GM11168 (cell line): ENCODE measurements around the gene GIMD1.
"Not testable (repeated sequence)": the region's sequence is repeated elsewhere in the genome, so short reads cannot be mapped to it uniquely, and the experiment has no call there.

Source experiments
- in situ Hi-C: fragments of 300-500 bp; cut with MboI; formaldehyde crosslinking; loops from one replicate; pipeline ENCODE4 v1.12.0; 2022; ENCODE audit warnings: low sequenced_read_pairs; ENCODE audit not compliant: unreplicated experiment

GIMD1 gene

DNA sequence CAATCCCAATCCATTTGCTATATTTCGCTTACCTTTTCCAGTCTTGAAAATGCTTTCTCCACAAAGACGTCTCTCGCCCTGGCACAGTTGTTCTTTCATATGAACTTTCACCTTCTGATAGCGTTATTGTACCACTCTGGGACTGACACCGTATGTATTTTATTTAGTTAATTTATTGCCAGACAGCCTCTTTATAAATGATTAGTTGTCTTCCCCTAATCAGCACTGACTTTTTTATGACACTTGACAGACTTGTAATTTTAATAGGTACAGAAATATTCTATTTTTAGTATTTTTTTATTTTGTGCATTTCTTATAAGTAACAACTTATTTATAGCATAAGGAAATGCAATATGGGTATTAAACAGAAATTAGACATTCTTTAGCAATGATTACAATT, at the start of gene GIMD1:
GIMD1 (minus strand) TSS at position 101 of the 400 bp plus-strand sequence. CDS start 1,343 bp downstream, outside the sequence.
- in situ Hi-C loops, result loop anchor here (5.0 kb wide), 1 partner anchor 129 kb away; no protein-coding TSS in a partner anchor

DNA sequence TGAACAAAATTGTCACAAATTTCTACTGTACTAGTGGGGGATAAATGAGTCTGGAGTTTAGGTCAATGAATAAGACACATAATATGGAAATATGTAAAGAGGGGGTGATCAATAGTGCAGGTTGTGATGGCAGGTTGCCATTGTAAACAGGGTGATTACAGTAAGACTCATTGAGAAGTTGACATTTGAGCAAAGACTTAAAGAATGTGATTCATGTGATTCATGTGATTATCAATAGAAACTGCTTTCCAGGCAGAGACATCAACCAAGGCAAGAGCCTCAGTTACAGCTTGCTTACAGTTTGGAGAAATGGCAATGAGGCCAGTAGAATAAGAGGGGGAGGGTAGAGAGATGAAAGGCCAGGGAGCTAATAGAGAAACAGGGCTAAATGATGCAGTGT, 45.8 kb upstream of the GIMD1 start:
- in situ Hi-C loops, result no loop called here

DNA sequence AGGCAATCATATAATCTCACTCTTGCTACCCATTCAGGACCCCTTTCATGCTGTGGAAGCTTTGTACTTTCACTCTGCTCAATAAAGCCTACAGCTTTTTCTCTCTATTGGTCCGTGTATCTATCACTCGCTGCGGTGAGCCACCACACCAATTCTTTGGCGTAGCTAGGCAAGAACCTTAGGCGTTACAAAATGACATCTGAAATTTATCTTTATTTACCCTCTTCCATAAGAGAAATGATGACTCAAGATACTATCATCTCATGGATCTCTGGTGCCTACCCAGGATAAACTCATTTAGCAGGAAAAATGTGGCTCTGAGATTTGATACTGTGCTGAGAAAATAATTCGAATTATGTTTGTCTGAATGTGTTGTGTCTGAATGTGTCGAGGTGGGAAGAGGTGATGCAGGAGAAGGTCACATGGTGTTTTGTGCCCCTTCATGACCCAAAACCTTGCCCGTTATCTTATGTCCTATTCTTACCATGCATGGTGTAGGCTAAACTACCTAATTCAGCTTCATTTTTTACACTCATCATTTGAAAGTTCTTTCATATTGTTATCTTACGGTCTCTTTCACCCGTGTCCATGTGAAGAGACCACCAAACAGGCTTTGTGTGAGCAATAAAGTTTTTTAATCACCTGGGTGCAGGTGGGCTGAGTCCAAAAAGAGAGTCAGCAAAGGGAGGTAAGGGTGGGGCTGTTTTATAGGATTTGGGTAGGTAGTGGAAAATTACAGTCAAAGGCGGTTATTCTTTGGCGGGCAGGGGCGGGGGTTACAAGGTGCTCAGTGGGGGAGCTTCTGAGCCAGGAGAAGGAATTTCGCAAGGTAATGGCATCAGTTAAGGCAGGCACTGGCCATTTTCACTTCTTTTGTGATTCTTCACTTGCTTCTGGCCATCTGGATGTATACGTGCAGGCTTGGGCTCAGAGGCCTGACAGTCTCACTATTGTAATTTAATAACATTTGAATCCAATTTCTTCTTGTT, 41.6 kb upstream of the GIMD1 start:
- in situ Hi-C loops, result no loop called here

DNA sequence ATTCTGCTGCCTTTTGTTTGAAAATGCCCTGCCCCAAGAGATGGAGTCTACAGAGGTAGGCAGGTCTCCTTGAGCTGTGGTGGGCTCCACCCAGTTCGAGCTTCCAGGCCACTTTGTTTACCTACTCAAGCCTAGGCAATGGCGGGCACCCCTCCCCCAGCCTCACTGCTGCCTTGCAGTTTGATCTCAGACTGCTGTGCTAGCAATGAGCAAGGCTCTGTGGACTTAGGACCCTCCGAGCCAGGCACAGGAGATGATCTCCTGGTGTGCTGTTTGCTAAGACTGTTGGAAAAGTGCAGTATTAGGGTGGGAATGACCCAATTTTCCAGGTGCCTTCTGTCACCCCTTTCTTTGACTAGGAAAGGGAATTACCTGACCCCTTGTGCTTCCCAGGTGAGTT, 39.4 kb upstream of the GIMD1 start:
- in situ Hi-C loops, result not testable (repeated sequence)

DNA sequence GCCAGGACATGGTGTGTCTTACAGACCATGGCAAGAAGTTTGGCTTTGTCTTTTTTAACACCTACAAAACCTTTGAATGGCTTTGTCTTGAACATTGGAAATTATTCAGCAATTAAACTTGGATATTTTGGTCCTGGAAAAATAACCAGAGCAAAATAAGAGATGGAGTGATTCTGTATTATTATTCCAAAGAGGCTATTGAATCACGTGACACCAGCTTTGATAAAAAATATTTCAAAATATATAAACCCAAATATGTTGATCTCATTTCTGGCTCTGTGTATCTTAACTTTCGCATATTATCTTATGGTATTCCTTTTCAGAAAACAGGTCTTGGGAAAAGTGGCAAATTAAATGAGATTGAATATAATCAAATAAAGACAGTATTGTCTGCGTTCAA, 32.6 kb upstream of the GIMD1 start:
- in situ Hi-C loops, result no loop called here

DNA sequence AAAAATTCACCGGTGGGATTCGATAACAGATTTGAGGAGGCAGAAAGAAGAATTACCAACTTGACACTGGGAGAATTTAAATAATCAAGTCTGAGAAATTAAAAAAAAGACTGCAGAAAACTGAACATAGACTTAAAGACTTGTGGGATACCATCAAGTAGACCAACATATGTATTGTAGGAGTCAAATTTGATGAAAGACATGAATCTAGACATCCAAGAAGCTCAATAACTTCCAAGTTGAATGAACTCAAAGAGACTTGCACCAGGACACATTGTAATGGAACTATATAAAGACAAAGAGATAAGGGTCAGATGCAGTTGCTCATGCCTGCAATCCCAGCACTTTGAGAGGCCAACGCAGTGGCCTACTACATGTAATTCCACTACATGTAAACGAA, 30.3 kb upstream of the GIMD1 start:
- in situ Hi-C loops, result not testable (repeated sequence)

DNA sequence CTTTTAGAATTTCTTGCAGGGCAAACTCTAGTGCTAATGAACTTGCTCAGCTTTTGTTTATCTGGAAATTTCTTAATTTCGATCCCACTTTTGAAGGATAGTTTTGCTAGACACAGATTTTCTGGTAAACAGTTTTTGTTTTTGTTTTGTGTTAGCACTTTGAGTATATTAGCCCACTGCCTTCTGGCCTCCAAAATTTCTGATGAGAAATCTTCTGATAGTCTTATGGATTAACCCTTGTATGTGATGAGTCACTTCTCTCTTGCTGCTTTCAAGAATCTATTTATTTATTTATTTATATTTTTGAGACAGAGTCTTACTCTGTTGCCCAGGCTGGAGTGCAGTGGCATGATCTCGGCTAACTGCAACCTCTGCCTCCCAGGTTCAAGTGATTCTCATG, 27.0 kb upstream of the GIMD1 start:
- in situ Hi-C loops, result no loop called here

DNA sequence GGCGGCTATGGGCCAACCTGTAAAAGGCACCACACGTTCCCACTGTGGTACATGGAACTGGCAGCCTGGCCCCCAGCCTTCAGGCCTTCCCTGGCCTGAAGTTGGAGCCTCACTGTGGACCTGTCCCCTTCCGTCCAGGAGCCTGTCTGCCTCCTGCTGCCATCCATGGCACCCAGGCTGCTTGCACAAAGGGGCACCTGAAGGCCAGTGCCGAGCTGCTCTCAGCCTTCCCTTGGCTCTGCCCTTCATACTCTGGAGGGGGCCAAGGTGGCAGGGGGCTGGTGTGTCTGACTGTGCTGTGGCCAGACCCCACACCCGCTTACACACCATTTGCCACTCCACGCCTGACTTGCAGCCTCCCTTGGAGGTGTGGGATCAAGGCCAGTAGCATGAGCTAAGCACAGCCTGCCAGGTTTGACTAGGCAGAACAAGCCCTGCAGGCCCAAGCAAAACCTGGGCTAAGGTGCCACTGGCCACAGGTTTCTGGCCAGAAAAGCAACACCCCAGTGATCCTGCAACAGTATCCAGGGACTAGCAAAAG, 17.3 kb upstream of the GIMD1 start:
- in situ Hi-C loops, result no loop called here

DNA sequence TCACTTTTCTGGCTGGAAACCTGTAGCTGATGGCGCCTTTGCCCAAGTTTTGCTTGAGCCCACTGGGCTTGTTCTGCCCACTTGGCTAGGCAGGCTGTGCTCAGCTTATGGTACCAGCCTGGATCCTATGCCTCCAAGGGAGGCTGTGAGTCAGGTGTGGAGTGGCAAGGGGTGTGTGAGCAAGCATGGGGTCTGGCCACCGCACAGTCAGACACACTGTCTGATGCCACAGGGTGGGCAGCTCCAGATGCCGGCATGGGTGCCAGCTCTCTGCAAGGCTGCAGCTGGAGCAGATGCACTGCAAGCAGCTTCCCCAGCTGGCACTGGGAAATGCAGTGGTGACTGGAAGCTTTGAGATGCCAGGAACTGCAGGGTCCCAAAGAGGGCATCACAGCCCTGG, 16.3 kb upstream of the GIMD1 start:
- in situ Hi-C loops, result no loop called here

DNA sequence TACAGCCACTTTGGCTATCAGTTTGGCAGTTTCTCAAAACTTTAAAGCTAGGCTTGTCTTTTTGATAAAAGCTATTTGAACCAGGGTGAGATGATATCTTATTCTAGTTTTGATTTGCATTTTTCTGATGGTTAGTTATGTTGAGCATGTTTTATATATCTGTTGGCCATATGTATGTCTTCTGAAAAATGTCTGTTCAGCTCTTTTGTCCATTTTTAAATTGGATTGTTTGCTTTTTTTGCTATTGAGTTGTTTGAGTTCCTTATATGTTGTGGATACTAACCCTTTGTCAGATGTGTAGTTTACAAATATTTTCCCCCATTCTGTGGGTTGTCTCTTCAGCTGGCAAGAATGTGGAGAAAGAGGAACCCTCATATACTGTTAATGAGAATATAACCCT, 11.6 kb upstream of the GIMD1 start:
- in situ Hi-C loops, result no loop called here

DNA sequence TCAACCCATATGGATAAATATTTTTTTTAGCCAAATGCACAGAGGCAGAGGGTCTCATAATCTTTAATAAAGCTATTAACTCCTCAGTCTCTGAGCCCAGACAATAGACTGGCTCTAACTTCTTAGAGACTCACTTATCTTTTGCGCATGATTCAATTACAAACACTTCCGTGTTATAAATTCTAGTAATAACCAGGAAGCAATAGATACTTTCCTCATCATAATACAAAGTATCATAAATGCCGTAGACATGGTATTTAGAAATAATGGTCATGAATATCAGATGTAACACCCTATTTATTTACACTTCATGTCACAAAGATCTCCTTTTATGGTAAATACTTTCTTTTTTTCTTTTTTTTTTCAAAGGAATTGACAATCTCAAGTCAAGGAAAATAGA, 4.4 kb upstream of the GIMD1 start:
- in situ Hi-C loops, result no loop called here

DNA sequence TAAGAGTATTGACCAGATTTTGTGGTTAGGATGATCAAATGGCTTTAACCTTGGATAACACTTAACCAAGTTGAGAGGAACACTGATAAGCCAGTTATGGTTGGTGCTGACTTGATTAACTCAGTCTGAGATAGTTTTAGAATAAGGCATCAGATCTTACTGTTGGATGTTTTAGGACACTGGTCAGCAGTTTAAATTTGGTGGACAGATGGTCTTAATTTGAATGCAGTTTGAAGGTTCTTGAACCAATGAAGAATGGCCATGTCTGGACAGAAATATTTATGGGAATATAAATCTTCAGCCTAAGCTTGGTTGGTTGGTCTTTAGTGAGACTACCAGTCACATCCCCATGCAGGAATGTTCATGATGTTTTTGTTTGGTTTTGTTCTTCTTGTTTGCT, 2.6 kb upstream of the GIMD1 start:
- in situ Hi-C loops, result no loop called here

DNA sequence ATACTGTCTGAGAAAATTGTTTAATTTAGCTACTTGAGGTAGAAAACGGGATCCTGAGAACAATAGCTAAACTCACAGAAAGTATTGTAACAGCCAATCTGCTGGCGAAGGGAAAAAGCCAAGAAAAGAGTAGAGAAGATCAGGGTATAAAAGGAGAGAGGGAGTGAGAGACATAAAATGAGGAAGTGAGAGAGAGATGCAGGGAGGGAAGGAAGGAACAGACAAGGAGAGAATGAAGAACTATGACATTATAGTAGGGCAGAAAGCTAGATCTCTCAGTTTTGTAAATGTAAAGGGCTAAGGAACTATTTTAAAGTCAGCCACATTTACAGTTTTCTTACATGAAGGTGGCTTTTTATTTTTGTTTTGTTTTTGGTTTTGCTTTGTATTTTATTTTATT, 1.6 kb upstream of the GIMD1 start:
- in situ Hi-C loops, result no loop called here

DNA sequence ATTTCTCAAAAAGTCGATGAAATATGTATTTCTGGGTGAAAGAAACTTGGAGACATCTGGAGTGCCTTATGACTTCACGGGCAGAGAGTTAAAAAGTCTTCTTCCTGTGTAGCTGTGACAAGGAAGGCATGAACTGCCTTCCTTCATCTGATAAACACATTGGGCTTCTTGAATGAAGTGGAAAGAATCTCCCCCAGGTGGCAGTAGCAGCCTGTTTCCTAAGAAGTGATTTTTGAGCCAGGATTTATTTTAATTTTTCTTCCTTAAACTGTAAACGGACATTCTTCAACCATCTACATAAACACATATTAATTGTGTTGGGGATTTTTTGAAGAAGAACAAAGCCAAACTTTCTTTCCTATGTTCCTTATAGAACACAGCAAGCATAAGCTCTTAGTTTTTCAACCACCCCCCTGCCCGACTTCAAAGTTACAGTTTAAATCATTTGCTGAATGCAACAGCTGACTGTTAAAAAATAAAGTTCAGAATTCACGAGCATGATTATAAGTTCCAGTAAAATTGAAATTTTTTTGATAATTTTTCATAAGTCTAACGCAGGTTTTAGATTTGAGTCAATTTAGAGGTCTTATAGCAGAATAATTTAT, 980 bp upstream of the GIMD1 start:
- in situ Hi-C loops, result loop anchor here (5.0 kb wide), 1 partner anchor 128 kb away; no protein-coding TSS in a partner anchor

DNA sequence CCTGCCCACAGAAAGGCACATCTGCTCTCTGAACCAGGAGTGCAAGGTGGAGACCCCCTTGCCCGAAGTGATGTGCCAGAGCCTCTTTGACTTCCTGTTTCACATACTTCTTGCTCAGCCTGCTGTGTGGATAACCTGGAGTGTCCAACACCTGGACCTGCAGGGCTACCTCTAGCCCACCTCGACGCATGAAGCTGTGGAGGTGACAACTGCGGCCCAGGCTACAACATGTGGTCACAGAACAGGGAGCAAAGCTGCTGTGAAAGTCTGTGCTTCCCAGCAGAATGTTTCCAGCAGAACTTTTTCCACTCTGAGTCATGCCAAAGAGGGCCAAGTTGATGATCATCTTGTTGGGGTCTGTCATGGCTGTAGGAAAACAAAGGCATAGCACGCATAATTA, 1.5 kb downstream of the GIMD1 start:
- in situ Hi-C loops, result loop anchor here (5.0 kb wide), 1 partner anchor 130 kb away; no protein-coding TSS in a partner anchor

DNA sequence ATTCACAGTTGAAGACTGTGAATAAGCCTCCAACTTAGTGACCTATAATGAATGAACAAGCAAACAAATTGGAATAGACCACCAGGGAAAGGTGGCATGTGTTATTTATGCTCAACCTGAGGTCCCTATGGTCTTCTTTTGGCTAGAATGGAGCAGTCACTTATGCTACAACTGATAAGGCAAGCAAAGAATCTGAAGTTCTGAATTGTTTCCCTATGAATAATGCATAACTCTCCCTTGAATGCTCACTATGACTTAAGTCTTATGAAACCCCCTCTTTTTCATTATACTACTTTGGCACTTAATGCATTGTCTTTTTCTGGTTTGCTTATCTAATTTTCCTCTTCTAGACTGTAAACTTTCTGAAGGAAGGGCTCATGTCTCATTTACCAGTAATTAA, 2.6 kb downstream of the GIMD1 start:
- in situ Hi-C loops, result loop anchor here (5.0 kb wide), 1 partner anchor 131 kb away; no protein-coding TSS in a partner anchor

DNA sequence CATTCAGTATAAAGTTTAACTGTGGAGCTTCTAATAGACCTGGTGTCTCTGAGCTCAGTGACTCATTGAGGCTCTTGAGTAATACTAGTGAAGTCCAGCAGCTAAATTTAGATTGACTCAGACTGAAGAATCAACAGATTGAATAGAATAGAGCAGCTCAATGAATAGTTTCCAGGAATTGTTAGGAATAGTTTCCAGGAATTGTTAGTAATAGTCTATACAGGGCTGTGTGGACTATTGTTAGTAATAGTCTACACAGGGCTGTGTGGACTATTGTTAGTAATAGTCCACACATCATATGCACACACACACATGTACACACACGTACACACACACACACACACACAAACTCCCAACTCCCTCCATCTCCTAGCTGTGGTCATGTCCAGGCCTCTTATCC, 3.0 kb downstream of the GIMD1 start:
- in situ Hi-C loops, result loop anchor here (5.0 kb wide), 1 partner anchor 132 kb away; no protein-coding TSS in a partner anchor

DNA sequence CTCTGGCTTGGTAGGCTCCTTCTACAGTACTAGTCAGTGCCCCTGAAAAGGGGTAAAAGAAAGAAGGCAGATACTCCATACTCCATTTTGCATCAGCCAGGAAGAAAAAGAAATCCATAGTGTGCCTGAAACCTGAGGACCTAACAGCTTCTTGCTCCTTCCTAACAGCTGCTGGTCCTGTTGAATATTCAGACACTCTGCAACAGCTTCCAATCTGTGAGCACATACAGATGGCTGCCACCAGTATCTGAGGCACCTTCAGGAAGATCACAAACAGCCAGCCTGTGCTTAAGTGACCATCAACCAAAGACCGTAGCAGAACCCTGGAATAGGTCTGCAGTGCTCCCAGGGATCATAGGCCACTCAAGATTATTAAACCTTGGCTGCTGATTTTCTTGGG, 4.3 kb downstream of the GIMD1 start:
- in situ Hi-C loops, result no loop called here

DNA sequence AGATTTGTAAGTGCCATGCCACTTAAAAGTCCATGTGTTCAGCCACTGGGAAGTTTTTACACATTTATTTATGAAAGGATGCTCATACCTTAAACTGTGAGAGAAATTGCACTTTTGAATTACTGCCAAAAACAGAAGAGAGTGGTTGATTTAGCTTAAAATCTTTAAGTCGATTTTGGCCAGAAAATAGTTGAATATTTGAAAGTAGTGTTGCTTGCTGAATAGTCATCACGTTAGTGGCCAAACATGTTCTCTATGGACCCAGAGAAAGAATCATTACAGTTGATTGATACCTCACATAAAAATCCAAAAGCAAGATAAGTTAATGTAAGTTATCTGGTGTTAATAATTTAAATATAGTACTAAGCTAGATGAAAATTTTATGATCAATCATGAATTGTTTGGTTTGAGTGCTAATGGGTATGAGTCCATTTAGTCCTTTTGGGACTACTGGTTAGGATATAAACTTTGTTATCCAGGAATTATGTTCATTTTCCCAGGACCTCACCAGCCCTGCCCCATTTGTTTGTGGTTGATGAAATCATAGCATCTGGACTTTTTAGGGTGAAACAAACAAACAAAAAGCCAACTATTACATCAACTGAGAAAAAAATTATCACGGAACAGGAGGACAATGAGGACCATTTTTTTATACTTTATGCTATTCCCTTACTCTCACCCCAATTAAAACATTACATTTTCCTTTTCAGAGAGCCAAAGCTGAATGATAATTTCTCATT, 6.3 kb downstream of the GIMD1 start:
- in situ Hi-C loops, result no loop called here

DNA sequence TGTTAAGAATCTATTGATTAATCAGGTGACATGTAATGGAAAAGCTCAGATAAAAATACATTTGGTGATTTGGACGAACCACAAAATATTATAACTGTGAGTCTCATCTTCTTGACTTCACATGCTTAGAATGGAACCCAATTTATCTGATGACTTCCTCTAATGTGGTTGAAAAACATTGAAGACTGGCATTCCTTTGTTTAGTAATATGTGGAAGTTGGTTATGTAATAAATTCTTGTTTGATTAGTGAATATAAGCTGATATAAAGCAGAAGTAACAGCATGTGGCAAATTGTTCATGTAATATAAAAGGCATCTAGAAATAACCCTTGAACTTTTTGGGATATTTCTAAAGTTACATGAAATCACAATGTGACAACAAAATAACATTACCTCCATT, 9.7 kb downstream of the GIMD1 start:
- in situ Hi-C loops, result no loop called here
